Fibroblast of the conjunctiva (primary cell): ENCODE data around the gene HDHD3.
"Not testable (repeated sequence)": the region's sequence is repeated elsewhere in the genome, so short reads cannot be mapped to it uniquely, and the experiment has no call there.

ENCODE experiments used
- DNase-seq: peaks from one replicate; pipeline ENCODE4 v3.0.0-alpha.2; 2010; ENCODE audit warnings: low read depth

The HDHD3 gene

DNA sequence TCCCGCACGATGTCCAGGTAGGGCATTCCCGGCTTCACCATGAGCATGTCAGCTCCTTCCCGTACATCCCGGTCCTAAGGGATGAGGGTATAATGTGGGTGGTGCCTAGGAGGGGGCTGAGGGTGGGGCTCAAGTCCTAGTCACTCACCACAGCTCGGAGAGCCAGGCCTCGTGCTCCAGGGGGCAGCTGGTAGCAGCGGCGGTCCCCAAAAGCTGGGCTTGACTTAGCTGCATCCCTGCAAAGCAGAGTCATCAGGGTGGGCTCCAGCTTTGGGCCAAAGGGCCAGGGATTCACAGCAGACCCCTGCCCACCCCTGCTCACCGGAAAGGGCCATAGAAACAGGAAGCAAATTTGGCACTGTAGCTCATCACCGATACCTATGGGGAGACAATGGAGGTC, 12.7 kb upstream of the HDHD3 start:
- DNase-seq, result no peak

GRCh38 chr9:113388833-113389232, 12.0 kb upstream of the HDHD3 start:
- no peak for DNase-seq

DNA sequence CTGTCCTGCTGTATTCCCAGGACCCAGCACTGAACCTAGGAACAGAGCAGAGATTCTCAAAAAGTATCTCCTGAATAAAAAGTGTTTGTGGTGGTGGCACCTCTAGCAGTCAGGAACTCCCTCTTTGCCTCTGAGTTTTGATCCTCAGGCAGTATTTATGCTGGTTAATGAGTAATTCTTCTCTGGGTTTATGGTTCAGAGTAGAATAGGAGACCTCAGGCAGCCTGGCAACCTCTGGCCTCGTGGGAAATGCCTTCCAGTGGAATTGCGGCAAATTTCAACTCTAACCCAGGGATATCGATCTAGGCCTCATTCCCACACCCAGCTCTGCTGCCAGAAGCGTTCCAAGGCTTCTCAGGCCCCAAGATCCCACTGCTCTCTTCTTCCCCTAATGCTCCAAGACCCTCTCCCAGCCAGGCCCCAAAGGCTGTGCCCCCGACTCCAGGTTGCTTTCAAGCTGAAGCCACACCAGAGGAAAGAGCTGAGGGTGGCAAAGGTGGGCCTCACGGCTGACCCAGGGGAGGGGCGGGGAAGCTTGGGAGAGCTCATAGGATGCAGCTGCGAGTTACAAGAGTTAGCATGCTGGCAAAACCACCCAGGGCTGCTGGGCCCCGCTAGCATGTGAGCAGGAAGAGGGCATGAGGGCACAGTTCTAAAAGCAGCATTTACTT, 10.9 kb upstream of the HDHD3 start:
- no peak for DNase-seq

DNA sequence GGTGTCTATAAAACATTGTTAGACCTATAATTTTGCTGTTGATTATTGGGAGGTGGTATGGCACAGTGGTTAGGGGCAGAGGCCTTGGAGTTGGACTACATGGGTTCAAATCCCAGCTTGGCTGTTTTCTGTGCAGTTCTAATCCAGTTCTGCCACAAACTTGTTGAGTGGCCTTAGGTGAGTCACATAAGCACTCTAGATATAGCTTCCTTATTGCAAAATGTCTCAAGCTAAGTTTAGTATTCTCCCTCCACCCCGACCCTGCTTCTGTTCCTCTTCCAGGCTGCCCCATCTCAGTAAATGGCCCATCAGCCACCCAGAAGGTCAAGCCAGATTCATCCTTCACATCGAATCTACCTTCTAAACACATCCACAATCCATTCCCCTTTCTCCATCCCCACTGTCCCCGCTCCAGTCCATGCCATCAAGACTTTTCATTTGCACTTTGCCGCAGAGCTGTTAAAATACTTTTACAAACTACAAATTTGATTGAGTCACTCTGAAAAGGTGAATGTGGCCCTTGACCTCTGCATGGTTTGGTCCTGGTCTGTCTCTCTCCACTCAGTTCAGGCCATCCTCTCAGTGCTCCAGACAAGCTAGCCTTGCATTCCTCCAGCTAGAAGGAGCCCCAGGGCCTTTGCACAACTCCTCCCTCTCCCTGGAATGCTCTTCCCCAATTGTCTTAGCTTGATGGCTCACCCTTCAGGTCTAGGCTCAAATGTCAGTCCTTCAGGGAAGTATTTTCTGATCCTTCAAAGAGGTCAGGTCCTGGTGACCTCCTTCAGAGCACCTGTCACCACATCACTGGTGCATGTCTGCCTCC, 10.0 kb upstream of the HDHD3 start:
- no peak for DNase-seq

DNA sequence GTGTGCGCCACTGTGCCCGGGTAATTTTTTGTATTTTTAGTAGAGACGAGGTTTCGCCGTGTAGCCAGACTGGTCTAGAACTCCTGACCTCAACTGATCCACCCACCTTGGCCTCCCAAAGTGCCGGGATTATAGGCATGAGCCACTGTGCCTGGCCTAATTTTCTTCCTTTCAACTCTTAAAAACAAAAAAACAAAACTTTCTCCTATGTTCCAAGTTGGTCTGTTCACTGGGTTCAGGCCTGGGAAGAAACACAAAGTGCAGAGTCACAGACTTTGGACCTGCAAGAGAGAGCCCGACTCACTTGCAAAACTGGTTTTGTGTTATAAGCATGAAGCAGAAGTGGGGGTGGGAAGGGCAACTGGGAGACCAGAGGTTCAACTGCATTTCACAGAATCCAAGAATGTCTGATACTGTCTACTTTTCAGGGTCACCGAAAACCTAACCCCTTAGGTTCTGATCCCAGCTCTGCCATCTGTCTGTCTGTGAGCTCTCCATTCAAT, 5.2 kb upstream of the HDHD3 start:
- DNase-seq, result no peak

- DNase-seq, result not testable (repeated sequence)
Measured at GRCh38 chr9:113381441-113381840, 4.7 kb upstream of the HDHD3 start.

- DNase-seq, result no peak
Measured at GRCh38 chr9:113380869-113381378, 4.1 kb upstream of the HDHD3 start.

GRCh38 chr9:113379829-113380210, 3.0 kb upstream of the HDHD3 start:
- DNase-seq, result not testable (repeated sequence)

DNA sequence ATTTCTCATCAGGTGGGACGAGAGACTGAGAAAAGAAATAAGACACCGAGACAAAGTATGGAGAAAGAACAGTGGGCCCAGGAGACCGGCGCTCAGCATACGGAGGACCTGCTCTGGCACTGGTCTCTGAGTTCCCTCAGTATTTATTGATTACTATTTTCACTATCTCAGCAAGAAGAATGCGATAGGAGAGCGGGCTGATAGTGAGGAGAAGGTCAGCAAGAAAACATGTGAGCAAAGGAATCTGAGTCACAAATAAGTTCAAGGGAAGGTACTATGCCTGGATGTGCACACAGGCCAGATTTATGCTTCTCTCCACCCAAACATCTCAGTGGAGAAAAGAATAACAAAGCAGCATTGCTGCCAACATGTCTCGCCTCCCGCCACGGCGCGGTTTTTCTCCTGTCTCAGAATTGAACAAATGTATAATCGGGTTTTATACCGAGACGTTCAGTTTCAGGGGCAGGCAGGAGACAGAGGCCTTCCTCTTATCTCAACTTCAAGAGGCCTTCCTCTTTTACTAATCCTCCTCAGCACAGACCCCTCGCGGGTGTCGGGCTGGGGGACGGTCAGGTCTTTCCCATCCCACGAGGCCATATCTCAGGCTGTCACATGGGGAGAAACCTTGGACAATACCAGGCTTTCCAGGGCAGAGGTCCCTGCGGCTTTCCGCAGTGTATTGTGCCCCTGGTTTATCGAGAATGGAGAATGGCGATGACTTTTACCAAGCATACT, 2.5 kb upstream of the HDHD3 start:
- DNase-seq, result not testable (repeated sequence)

DNA sequence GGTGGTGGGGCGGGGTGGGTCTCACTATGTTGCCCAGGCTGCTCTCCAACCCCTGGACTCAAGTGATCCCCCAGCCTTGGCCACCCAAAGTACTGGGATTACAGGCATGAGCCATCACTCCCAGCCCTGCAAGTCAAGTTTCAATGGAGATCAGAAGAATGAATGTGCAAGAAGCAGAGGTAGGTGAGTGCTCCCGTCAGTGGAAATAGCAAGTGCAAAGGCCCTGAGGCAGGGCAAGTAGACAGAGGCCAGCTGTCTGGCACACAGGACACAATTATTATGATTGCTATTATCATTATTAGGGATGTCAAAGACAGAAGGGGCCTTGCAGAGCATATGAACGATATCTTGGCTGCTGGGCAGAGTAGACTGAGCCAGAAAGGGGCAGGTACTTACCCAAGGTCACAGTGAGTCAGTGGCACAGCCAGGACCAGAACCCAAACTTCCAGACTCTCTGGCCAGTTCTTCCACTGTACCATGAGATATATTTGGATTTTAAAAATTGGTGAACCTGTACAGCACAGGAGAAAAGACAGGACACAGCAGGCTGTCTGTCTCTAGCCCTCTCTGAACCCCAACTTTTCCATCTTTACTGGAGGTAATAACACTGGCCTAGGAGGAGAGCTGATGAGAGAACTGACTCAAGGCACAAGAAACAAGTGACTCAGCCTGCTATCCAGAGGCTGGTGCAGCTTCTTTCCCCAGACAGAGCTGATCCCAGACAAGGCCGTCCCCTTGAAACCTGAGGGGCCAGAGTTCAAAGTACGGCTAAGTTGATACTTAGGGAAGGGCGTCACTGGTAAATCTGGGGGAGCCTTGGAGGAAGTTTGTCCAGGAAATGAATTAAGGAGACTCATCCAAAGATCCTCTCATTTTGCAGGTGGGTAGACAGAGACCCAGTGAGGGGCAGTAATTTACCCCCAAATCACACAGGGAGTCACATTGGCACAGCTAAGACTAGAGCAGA, 1.4 kb downstream of the HDHD3 start:
- no peak for DNase-seq

DNA sequence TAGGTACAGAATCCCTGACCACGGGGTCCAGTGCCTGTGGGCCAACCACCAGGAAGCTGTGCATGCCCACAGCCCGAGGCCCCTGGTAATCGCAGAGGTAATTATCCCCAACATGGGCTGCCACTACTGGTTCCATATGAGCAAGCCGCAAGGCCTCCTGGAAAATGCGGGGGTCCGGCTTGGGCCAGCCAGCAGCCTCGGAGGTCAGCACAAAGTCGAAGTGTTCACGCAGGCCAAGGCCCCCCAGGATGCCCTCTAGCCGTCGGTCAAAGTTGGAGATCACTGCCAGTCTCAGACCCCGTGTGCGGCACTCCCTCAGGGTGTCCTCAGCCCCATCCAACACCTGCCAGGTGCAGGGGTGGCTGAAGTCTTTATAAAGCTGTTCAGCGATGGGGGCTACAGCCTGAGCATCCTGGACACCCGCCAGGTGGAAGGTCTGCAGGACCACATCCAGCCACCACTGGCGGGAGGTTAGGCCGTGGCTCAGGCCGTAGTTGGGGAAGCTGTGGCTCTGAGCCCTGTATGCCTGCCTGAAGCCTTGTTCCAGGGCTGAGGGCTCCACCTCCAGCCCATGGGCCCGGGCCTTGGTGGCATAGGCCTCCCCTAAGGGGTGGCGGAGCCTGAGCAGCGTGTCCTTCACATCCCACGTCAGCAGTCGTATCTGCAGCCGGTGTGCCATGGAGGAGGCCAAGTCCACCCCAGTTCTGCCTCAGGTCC, 3.0 kb downstream of the HDHD3 start:
- no peak for DNase-seq

- DNase-seq, result no peak
Measured at GRCh38 chr9:113373256-113373655, 3.5 kb downstream of the HDHD3 start.

GRCh38 chr9:113372059-113372458, 4.7 kb downstream of the HDHD3 start:
- DNase-seq, result no peak

DNA sequence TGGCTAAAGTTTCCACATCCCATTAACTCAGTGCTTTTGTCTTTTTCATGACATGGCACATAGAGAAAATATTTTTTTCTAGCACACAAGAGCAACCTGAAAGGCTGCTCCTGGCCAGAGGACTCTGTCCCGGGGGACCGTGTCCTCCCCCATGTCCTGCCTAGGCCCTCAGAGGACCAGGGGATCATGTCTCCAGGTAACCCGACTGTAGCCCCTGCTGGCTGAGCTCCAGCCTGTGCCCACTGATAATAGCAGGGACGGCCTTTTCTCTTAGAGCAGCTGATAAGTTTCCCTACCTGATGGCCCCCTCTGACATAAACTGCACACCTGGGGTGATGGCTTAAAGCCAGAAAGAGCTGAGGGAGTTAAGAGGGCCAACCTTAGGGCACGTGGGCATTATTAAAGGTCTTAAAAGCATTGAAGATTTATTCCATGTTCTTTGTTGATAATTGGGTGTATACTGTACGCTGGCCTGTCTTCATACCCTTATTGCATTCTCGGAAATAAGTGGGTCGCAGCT, 5.9 kb downstream of the HDHD3 start:
- DNase-seq, result no peak

GRCh38 chr9:113369855-113370140, 7.0 kb downstream of the HDHD3 start:
- no peak for DNase-seq

DNA sequence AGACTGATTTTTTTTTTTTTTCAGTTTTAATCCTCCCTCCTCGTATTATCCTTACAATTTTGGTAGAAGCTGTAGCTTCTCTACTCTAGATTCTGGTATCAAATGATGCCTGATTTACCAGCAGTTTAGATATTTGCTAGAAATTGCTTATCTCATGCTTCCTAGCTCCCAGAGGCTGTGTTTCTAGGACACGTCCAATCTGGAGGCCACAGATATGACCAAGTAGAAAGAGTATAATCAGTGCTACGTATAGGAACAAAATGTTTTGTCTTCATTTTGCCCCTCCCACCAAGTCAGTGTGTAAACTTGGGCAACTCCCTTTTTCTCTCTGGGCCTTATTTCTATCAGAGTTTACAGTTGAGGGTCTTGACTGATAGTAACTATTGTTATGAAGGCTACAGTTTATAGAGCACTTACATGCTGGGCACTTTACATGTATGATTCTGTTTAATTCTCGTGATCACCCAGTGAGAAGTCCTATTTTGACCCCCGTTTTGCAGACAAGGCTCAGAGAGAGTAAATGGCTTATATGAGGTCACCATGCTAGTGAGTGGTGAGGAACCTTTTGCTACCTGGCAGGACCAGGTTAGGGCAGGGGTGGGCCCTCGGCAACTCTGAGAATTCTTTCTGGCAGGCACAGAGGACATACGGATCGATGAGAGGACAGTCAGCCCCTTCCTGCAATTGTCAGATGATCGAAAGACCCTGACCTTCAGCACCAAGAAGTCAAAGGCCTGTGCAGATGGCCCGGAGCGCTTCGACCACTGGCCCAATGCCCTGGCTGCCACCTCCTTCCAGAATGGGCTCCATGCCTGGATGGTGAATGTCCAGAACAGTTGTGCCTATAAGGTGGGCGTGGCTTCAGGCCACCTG, 7.6 kb downstream of the HDHD3 start:
- no peak for DNase-seq

GRCh38 chr9:113368348-113368981, 8.3 kb downstream of the HDHD3 start:
- DNase-seq, result no peak

- not testable (repeated sequence) for DNase-seq
Measured at GRCh38 chr9:113365652-113366051, 11.1 kb downstream of the HDHD3 start.

DNA sequence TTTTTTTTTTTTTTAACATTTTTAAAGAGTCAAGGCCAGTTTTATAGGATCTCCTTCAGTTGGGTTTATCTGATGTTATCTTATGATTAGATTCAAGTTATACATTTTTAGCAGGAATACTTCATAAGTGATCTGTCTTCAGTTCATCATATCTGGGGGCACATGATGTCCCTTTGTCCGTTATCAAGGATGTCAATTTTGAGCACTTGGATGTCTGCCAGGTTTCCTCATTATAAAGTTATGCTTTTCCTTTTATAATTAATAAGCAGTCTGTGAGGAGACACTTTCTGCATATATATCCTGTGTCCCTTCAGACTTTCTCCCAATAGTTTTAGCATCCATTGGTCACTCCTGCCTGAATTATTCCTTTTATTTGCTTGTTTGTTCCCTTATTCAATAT, 11.8 kb downstream of the HDHD3 start:
- DNase-seq, result no peak
